ENCODE results near the gene MORC4.
"Not testable (repeated sequence)": the region's sequence is repeated elsewhere in the genome, so short reads cannot be mapped to it uniquely, and the experiment has no call there.

Gene MORC4

GRCh38 chrX:107000013-107000515 lies at the start of gene MORC4:
Gene MORC4 (minus strand): TSS chrX:107000212. CDS start chrX:106999969, 243 bp downstream.
- DNase-seq, result peak; percentile 10 to 54 (median 23)

DNA sequence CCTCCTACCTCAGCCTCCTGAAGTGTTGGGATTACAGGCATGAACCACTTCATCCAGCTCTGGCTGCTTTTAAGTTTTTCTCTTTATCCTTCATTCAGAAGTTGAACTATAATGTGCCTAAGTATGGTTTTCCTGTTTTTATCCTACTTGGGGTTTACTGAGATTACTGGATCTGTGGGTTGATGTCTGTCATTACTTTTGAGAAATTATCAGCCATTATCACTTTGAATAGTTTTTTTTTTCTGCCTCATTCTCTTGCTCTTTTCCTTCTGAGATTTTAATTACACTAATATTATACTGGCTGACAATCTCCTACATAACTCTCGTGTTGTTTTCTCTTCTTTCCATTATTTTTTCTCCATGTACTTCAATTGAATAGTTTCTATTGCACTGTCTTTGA lies 47.6 kb upstream of the MORC4 start:
- no peak for DNase-seq

GRCh38 chrX:107029752-107030151 lies 29.7 kb upstream of the MORC4 start:
- DNase-seq, result no peak

DNA sequence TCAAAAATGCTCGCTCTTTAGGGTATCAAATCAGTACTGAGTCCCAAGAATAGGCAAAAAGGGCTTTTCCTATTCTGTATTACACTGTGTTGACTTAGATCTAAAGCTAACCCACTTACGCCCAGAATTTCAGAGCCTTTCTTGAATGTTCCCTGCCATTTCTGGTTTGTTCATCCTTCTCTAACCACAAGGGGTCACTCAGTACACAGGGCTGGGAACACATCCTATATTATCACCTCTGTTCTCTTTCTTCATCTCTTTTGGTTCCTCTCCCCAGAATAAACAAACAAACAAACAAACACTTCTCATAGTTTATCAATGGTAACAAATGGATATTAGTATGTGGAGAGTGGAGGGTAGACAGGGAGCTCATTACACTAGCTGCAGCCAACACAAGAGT lies 25.5 kb upstream of the MORC4 start:
- DNase-seq, result peak in 1 of 6 experiments; percentile 8

DNA sequence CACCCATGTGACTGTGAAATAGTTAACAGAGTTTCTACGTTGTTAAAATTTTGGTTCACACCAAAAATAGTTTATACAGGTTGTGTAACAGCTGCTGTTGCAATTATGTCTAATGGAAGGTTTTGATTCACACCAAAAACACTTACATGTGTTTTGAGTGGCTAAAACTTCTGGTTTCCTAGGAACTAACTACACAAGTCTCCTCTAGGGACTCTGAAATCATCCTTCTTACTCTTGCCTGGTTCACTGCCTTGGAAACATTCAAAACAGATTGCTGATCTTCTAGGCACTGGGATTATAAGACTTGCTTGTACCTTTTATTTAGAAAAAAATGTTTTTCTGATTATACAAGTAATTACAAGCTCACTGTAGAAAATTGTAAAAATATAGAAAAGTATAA lies 14.9 kb upstream of the MORC4 start:
- no peak for DNase-seq

DNA sequence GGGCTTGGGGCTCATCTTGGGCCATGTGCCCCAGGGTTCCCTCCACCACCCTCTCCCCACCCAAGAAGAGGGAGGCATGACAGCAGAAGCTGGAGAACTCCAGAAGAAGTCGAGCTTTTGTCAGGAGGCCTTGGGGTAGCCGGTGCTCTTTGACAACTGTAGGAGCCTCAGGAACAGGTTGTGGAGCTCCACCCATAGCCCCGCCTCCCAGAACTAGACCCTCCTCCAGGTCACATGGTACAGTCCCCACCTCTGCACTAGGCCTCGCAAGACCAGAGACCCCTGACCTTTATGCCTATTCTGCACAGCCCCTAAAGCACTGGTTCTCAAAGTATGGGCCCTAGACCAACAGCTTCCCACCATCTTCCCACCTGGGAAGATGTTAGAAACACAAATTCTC lies 8.0 kb upstream of the MORC4 start:
- DNase-seq, result no peak

GRCh38 chrX:106999002-106999975 lies 723 bp downstream of the MORC4 start:
- peak; percentile 1 to 70 (median 26) for DNase-seq

DNA sequence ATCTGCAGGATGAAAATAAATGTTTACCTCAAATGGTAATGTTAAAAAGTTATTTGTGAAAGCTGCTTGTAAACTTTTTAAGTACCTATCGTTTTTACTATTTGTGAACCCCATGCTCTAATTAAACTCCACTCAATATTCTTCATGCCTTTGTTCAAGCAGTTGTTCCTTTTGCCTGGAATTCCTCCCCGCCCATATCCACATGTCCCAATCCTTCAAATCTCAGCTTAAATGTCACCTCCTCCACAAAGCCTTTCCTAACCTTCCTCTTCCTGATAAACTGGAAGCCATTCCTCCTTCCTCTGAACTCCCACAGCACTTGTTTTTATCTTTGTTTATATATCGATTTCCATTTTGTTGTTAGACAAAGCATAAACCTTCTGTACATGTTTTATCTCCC lies 2.4 kb downstream of the MORC4 start:
- no peak for DNase-seq

GRCh38 chrX:106995678-106996077 lies 4.3 kb downstream of the MORC4 start:
- DNase-seq, result no peak

GRCh38 chrX:106987488-106987887 lies 12.5 kb downstream of the MORC4 start:
- DNase-seq, result no peak

GRCh38 chrX:106980952-106981626 lies 18.9 kb downstream of the MORC4 start:
- DNase-seq, result no peak

GRCh38 chrX:106976416-106976815 lies 23.6 kb downstream of the MORC4 start:
- DNase-seq, result no peak

- no peak for DNase-seq
Observed at GRCh38 chrX:106973433-106974149, 26.4 kb downstream of the MORC4 start.

DNA sequence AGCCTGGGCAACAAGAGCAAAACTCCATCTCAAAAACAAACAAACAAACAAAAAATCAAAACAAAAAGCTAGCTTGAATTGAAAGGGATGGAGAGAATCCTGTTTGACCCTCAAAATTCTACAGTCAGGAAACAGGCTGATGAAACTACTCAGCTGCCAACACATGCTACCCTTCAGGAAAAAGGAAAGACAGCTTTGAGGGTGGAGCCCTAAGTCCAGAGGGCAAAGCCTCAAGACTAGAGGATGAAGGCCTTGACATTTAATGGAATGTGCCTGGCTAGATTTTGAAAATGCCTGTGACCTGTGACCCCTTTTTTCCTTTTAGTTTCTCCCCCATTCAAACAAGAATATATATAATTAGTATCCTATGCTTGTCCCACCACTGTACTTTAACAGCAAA lies 27.1 kb downstream of the MORC4 start:
- DNase-seq, result no peak

- DNase-seq, result not testable (repeated sequence)
Observed at GRCh38 chrX:106966547-106966946, 33.5 kb downstream of the MORC4 start.

DNA sequence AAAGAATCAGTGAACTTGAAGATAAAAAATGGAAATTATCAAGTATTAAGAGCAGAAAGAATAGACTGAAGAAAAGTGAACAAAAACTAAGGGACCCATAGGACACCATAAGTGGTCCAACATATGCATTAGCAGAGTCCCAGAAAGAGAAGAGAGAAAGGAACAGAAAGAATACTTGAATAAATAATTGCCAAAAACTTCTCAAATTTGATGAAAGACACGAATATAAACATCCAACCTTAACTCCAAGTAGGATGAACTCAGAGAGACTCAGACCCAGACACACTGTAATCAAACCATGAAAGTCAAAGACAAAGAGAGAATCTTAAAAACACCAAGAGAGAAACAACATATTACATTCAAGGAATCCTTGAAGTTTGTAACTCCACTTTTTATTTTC lies 35.7 kb downstream of the MORC4 start:
- DNase-seq, result no peak

- DNase-seq, result no peak
Observed at GRCh38 chrX:106963111-106963510, 36.9 kb downstream of the MORC4 start.

DNA sequence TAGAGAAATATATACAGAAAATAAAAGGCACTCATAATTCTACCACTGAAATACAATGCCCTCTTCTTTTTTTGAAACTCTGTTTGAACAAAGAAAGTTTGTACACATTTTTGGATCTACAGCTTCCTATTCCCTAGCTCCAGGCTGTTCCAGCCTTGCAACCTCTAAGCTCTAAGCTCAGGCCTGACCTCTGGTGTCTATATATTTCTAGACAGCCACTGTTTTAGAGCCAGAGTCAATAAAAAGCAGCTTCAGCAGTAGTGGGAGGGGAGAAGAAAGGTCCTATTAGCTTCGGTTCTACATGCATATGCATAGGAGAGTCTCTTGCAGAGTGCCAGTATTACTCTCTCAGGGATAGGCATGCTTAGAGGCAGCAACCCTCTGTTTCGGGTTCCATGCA lies 40.1 kb downstream of the MORC4 start:
- DNase-seq, result no peak

DNA sequence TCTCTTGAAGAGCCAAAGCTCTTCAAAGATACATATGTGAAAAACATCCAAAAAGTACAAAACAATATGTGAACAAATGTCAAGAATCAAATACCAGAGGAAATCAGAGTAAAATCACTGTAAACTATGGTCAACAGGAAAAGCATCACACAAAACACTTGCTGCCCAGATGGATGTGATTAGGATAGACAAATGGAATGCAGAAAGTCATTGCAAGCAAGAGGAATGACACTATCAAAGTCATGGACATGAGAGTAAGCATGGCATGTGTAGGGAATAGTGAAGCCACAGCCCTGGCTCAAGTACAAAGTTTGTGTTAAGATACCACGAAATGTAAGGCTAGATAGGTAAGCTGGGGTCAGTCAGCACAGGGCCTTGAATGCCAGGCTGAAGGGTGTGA lies 42.2 kb downstream of the MORC4 start:
- no peak for DNase-seq

GRCh38 chrX:106955004-106955772 lies 44.8 kb downstream of the MORC4 start:
- no peak for DNase-seq

GRCh38 chrX:106954041-106954440 lies 46.0 kb downstream of the MORC4 start:
- DNase-seq, result no peak

DNA sequence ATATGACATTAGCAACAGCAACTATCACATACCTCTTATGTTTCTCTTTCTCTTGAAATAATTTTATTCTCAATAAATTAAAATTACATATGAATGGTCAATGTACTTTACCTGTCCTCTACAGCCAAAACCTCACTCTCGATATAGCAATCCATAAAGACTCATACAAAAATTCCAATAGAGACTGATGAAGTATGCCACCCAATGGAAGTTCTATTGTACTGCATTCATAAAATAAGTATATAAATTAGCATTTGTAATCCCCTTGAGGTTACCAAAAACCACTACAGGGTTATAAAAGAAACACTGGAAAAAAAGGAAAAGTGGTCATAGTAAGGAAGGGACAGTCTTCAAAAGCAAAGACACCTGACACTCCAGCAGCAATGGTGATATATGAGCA lies 47.0 kb downstream of the MORC4 start:
- peak in 1 of 6 experiments; percentile 2 for DNase-seq

Measured in stimulated activated naive CD4-positive, alpha-beta T cell (primary cell).